Mucosa of rectum (tissue), 2 donors: ENCODE results near the gene INPP5D.

Experiments used
- H3K27ac ChIP-seq, 2 donors: one replicate each; pipeline ENCODE4 v1.7.0; 2013; ENCODE audit warnings: inconsistent platforms in 2 of 2, low read depth in 2 of 2, low read length in 2 of 2
- H3K27me3 ChIP-seq, 2 donors: one replicate each; pipeline ENCODE4 v1.7.0; 2013; ENCODE audit warnings: low read length in 2 of 2; ENCODE audit not compliant: control insufficient read depth in 2 of 2, insufficient read depth in 2 of 2
- H3K36me3 ChIP-seq, 2 donors: one replicate each; pipeline ENCODE4 v1.7.0; 2013; ENCODE audit warnings: low read length in 2 of 2; ENCODE audit not compliant: control insufficient read depth in 2 of 2, insufficient read depth in 2 of 2
- H3K4me1 ChIP-seq, 2 donors: one replicate each; pipeline ENCODE4 v1.7.0; 2013; ENCODE audit warnings: low read length in 2 of 2, mild to moderate bottlenecking in 1 of 2; ENCODE audit not compliant: control insufficient read depth in 2 of 2, insufficient read depth in 2 of 2
- H3K4me3 ChIP-seq, 2 donors: one replicate each; pipeline ENCODE4 v1.7.0; 2013; ENCODE audit warnings: low read length in 2 of 2
- H3K9ac ChIP-seq, 2 donors: one replicate each; pipeline ENCODE4 v1.7.0; 2013; ENCODE audit warnings: low read length in 2 of 2, low read depth in 1 of 2, mild to moderate bottlenecking in 1 of 2
- H3K9me3 ChIP-seq, 2 donors: one replicate each; pipeline ENCODE4 v1.7.0; 2013; ENCODE audit warnings: low read length in 2 of 2; ENCODE audit not compliant: control insufficient read depth in 2 of 2
- donor health status: healthy.
- donor health status: Normal muscosa, but diverticular disease.

The INPP5D gene

GRCh38 chr2:233100192-233100998 is 40.3 kb downstream of the INPP5D start:
- Histone ChIP-seq H3K27ac (peak overlapping the region in 1 of 2 donors; percentile 38), H3K36me3 (no peaks in the 10 kb centered on the region), H3K4me3 (peak overlapping the region in 1 of 2 donors; percentile 31), H3K9me3 (no peaks in the 10 kb centered on the region), H3K4me1 (peaks cover 9 to 13% of the 10 kb centered on the region in 2 donors), H3K27me3 (no peaks in the 10 kb centered on the region), H3K9ac (peak overlapping the region in 1 of 2 donors; percentile 9)

GRCh38 chr2:233101141-233101540 is 41.0 kb downstream of the INPP5D start:
- Histone ChIP-seq H3K9ac (no peak overlapping the region), H3K27ac (peak overlapping the region in 1 of 2 donors; percentile 38), H3K4me1 (peaks cover 9 to 13% of the 10 kb centered on the region in 2 donors), H3K27me3 (no peaks in the 10 kb centered on the region), H3K9me3 (no peaks in the 10 kb centered on the region), H3K36me3 (no peaks in the 10 kb centered on the region), H3K4me3 (no peak overlapping the region)

- Histone ChIP-seq H3K9ac (no peak overlapping the region), H3K27ac (no peak overlapping the region), H3K9me3 (no peaks in the 10 kb centered on the region), H3K36me3 (no peaks in the 10 kb centered on the region), H3K4me3 (no peak overlapping the region), H3K27me3 (no peaks in the 10 kb centered on the region), H3K4me1 (peaks cover 9 to 13% of the 10 kb centered on the region in 2 donors)
Measured at GRCh38 chr2:233101816-233102215, 41.7 kb downstream of the INPP5D start.

- Histone ChIP-seq H3K9me3 (no peaks in the 10 kb centered on the region), H3K4me3 (no peak overlapping the region), H3K9ac (no peak overlapping the region), H3K4me1 (peaks cover 6 to 9% of the 10 kb centered on the region in 2 donors), H3K27ac (no peak overlapping the region), H3K27me3 (no peaks in the 10 kb centered on the region), H3K36me3 (no peaks in the 10 kb centered on the region)
Measured at GRCh38 chr2:233105156-233105895, 45.2 kb downstream of the INPP5D start.

GRCh38 chr2:233105930-233106329 is 45.8 kb downstream of the INPP5D start:
- Histone ChIP-seq H3K4me3 (no peak overlapping the region), H3K27ac (no peak overlapping the region), H3K4me1 (peaks cover under 1 to 4% of the 10 kb centered on the region in 2 donors)

GRCh38 chr2:233107011-233107410 is 46.9 kb downstream of the INPP5D start:
- Histone ChIP-seq H3K4me1 (peaks cover 0 to 4% of the 10 kb centered on the region in 2 donors), H3K27ac (no peak overlapping the region), H3K4me3 (no peak overlapping the region), H3K27me3 (no peaks in the 10 kb centered on the region), H3K36me3 (no peaks in the 10 kb centered on the region), H3K9ac (no peak overlapping the region), H3K9me3 (no peaks in the 10 kb centered on the region)

More at GRCh38 chr2:233105930-233106329, 45.8 kb downstream of the INPP5D start:
- Histone ChIP-seq H3K9ac (no peak overlapping the region), H3K36me3 (no peaks in the 10 kb centered on the region), H3K9me3 (no peaks in the 10 kb centered on the region), H3K27me3 (no peaks in the 10 kb centered on the region)

- H3K27me3 ChIP-seq: no peaks in the 10 kb centered on the region
- H3K9me3 ChIP-seq: no peaks in the 10 kb centered on the region
- no peak overlapping the region for H3K27ac ChIP-seq
- H3K9ac ChIP-seq: no peak overlapping the region
- no peaks in the 10 kb centered on the region for H3K36me3 ChIP-seq
- peaks cover 0 to 4% of the 10 kb centered on the region in 2 donors for H3K4me1 ChIP-seq
- H3K4me3 ChIP-seq: no peak overlapping the region
Measured at GRCh38 chr2:233107831-233108300, 47.7 kb downstream of the INPP5D start.

GRCh38 chr2:233108611-233109490 is 48.7 kb downstream of the INPP5D start:
- H3K4me1 ChIP-seq: peaks cover 0 to 4% of the 10 kb centered on the region in 2 donors

GRCh38 chr2:233111427-233111826 is 51.3 kb downstream of the INPP5D start:
- peaks cover 0 to 2% of the 10 kb centered on the region in 2 donors for H3K4me1 ChIP-seq
- no peak overlapping the region for H3K4me3 ChIP-seq
- no peak overlapping the region for H3K27ac ChIP-seq
- no peaks in the 10 kb centered on the region for H3K36me3 ChIP-seq
- no peaks in the 10 kb centered on the region for H3K27me3 ChIP-seq
- H3K9ac ChIP-seq: no peak overlapping the region
- no peaks in the 10 kb centered on the region for H3K9me3 ChIP-seq

More at GRCh38 chr2:233108611-233109490, 48.7 kb downstream of the INPP5D start:
- no peak overlapping the region for H3K9ac ChIP-seq
- H3K4me3 ChIP-seq: no peak overlapping the region
- H3K36me3 ChIP-seq: no peaks in the 10 kb centered on the region
- H3K9me3 ChIP-seq: no peaks in the 10 kb centered on the region
- H3K27ac ChIP-seq: no peak overlapping the region
- H3K27me3 ChIP-seq: no peaks in the 10 kb centered on the region
